H1 (cell line): ENCODE data around the gene NEK9. TPM values are rescaled to one million over a fixed set of nuclear protein-coding genes. Genes with fewer than 3 reads are reported as not detected.

Source experiments
- CTCF ChIA-PET: fragments of 300-600 bp; sonication (Branson Sonifier 250); formaldehyde crosslinking; loops from one replicate; lab custom pipeline; 2021; ENCODE audit not compliant: partially characterized antibody; lab: Charles Lee
- POLR2A ChIA-PET: fragments of 300-600 bp; sonication (Branson Sonifier 250); formaldehyde crosslinking; loops from one replicate; lab custom pipeline; 2021; ENCODE audit warnings: inconsistent platforms; ENCODE audit not compliant: partially characterized antibody; lab: Charles Lee
- DNase-seq, 2 experiments: peaks; one replicate each; pipeline versions ENCODE4 v3.0.0 to v3.0.0-alpha.2; 2010 to 2022; ENCODE audit warnings: low spot score in 2 of 2, low read depth in 1 of 2, mixed read lengths in 1 of 2
- FAIRE-seq: peaks from 2 replicates; lab custom pipeline; 2011; peaks lifted over from hg19 to GRCh38; lab: Jason Lieb, UNC
- H2AFZ ChIP-seq: 2 replicates; pipeline ENCODE4 v1.8.1; 2012; ENCODE audit warnings: low read length, inconsistent platforms
- H2AK5ac ChIP-seq: 2 replicates; pipeline ENCODE4 v1.6.1; 2013; ENCODE audit warnings: low read depth, low read length
- H2BK120ac ChIP-seq: replicated peaks from 2 replicates; pipeline ENCODE3; 2013; ENCODE audit warnings: low read depth, low read length, inconsistent platforms
- H2BK12ac ChIP-seq: 2 replicates; pipeline ENCODE4 v1.6.1; 2013; ENCODE audit warnings: low read depth, low read length
- H2BK15ac ChIP-seq: 2 replicates; pipeline ENCODE4 v1.6.1; 2013; ENCODE audit warnings: low read length
- H2BK20ac ChIP-seq: 2 replicates; pipeline ENCODE4 v1.6.1; 2013; ENCODE audit warnings: low read length
- H2BK5ac ChIP-seq: 2 replicates; pipeline ENCODE4 v1.6.1; 2013; ENCODE audit warnings: low read depth, low read length
- H3K14ac ChIP-seq: 2 replicates; pipeline ENCODE4 v1.6.1; 2013; ENCODE audit warnings: inconsistent platforms; ENCODE audit not compliant: insufficient read length
- H3K18ac ChIP-seq: 2 replicates; pipeline ENCODE4 v1.6.1; 2013; ENCODE audit warnings: low read length; ENCODE audit errors: extremely low read depth
- H3K23ac ChIP-seq: 2 replicates; pipeline ENCODE4 v1.6.1; 2013; ENCODE audit warnings: inconsistent platforms; ENCODE audit not compliant: insufficient read length
- H3K23me2 ChIP-seq: 2 replicates; pipeline ENCODE4 v1.6.1; 2013; ENCODE audit warnings: low read depth, low read length
- H3K27ac ChIP-seq: 2 replicates; pipeline ENCODE4 v1.6.1; 2011; ENCODE audit warnings: low read depth, low read length, inconsistent platforms
- H3K27me3 ChIP-seq, 4 experiments: replicated peaks in 1 of 4; 1 replicate in 1 of 4; 2 replicates in 3 of 4; pipeline versions ENCODE4 v1.6.1 to v1.8.1; 2011 to 2013; ENCODE audit warnings: low read length in 3 of 4, mild to moderate bottlenecking in 3 of 4, inconsistent platforms in 2 of 4, mixed read lengths in 2 of 4, moderate library complexity in 1 of 4; ENCODE audit not compliant: control insufficient read depth in 3 of 4, insufficient read depth in 3 of 4; ENCODE audit errors: extremely low read depth in 1 of 4
- H3K36me3 ChIP-seq, 4 experiments: 2 replicates each; pipeline versions ENCODE4 v1.6.1 to v1.8.1; 2011 to 2013; ENCODE audit warnings: mild to moderate bottlenecking in 4 of 4, low read length in 3 of 4, moderate library complexity in 2 of 4, control low read depth in 1 of 4, inconsistent platforms in 1 of 4; ENCODE audit not compliant: insufficient read depth in 4 of 4, control insufficient read depth in 2 of 4
- H3K4ac ChIP-seq: replicated peaks from 2 replicates; pipeline ENCODE3; 2013; ENCODE audit warnings: low read length, low read depth, mixed read lengths, inconsistent platforms; ENCODE audit not compliant: insufficient read length
- H3K4me1 ChIP-seq, 4 experiments: replicated peaks in 1 of 4; 1 replicate in 1 of 4; 2 replicates in 3 of 4; pipeline versions ENCODE4 v1.6.1 to v1.8.1; 2011 to 2013; ENCODE audit warnings: low read length in 3 of 4, inconsistent platforms in 2 of 4, mixed read lengths in 1 of 4; ENCODE audit not compliant: insufficient read depth in 4 of 4, control insufficient read depth in 3 of 4
- H3K4me2 ChIP-seq, 2 experiments: 2 replicates each; pipeline versions ENCODE4 v1.6.1 to v1.8.1; 2011 to 2013; ENCODE audit warnings: low read depth in 2 of 2, low read length in 2 of 2, control low read depth in 1 of 2, inconsistent platforms in 1 of 2, mild to moderate bottlenecking in 1 of 2; ENCODE audit not compliant: insufficient read depth in 1 of 2
- H3K4me3 ChIP-seq, 4 experiments: fragments of 200-600, 300-600 bp in 1 of 4; sonication (generic), shearing (Covaris generic), sonication (Bioruptor Twin) in 1 of 4; 2 replicates each; pipeline versions ENCODE4 v1.5.1 to v1.8.1; 2011 to 2016; ENCODE audit warnings: low read length in 4 of 4, low read depth in 3 of 4, control low read depth in 2 of 4, inconsistent platforms in 2 of 4, mild to moderate bottlenecking in 2 of 4, mixed read lengths in 1 of 4, moderate library complexity in 1 of 4; ENCODE audit not compliant: insufficient read depth in 2 of 4; ENCODE audit errors: extremely low read depth in 1 of 4
- H3K56ac ChIP-seq: replicated peaks from 2 replicates; pipeline ENCODE3; 2013; ENCODE audit warnings: low read depth, mild to moderate bottlenecking, mixed read lengths, low read length, inconsistent platforms; ENCODE audit not compliant: insufficient read length
- H3K79me1 ChIP-seq: 2 replicates; pipeline ENCODE4 v1.6.1; 2013; ENCODE audit warnings: low read depth, low read length, control low read depth
- H3K79me2 ChIP-seq, 2 experiments: 2 replicates each; pipeline versions ENCODE4 v1.6.1 to v1.8.1; 2012 to 2013; ENCODE audit warnings: low read length in 2 of 2, mild to moderate bottlenecking in 2 of 2, inconsistent platforms in 1 of 2; ENCODE audit not compliant: insufficient read depth in 2 of 2, control insufficient read depth in 1 of 2
- H3K9ac ChIP-seq, 4 experiments: replicated peaks in 1 of 4; 1 replicate in 1 of 4; 2 replicates in 3 of 4; pipeline versions ENCODE4 v1.6.1 to v1.8.1; 2011 to 2013; ENCODE audit warnings: low read depth in 3 of 4, low read length in 3 of 4, control low read depth in 2 of 4, mild to moderate bottlenecking in 2 of 4, moderate library complexity in 2 of 4, inconsistent platforms in 1 of 4; ENCODE audit errors: extremely low read depth in 1 of 4
- H3K9me3 ChIP-seq, 2 experiments: 2 replicates each; pipeline versions ENCODE4 v1.6.1 to v1.8.1; 2012 to 2013; ENCODE audit warnings: mild to moderate bottlenecking in 2 of 2, moderate library complexity in 2 of 2, control low read depth in 1 of 2, inconsistent platforms in 1 of 2, low read depth in 1 of 2, low read length in 1 of 2, mixed read lengths in 1 of 2; ENCODE audit not compliant: insufficient read depth in 2 of 2
- H4K20me1 ChIP-seq, 2 experiments: replicated peaks in 1 of 2; 2 replicates each; pipeline versions ENCODE3 to v1.8.1; 2011 to 2013; ENCODE audit warnings: inconsistent platforms in 2 of 2, low read length in 2 of 2, mild to moderate bottlenecking in 1 of 2; ENCODE audit not compliant: insufficient read depth in 2 of 2, control insufficient read depth in 1 of 2
- H4K5ac ChIP-seq: 2 replicates; pipeline ENCODE4 v1.6.1; 2013; ENCODE audit warnings: low read length, low read depth, mixed read lengths, inconsistent platforms; ENCODE audit not compliant: insufficient read length
- H4K8ac ChIP-seq: 2 replicates; pipeline ENCODE4 v1.8.0; 2013; ENCODE audit warnings: mild to moderate bottlenecking, moderate library complexity, low read length, inconsistent platforms; ENCODE audit not compliant: insufficient read depth; ENCODE audit errors: extremely low read depth
- H4K91ac ChIP-seq: replicated peaks from 2 replicates; pipeline ENCODE3; 2013; ENCODE audit warnings: low read length, mixed read lengths, inconsistent platforms; ENCODE audit not compliant: insufficient read length
- ATF3 ChIP-seq: IDR thresholded peaks from 2 replicates; pipeline ENCODE4 v1.6.1; 2011; ENCODE audit warnings: low read depth, mild to moderate bottlenecking, low read length; ENCODE audit not compliant: insufficient read depth
- BACH1 ChIP-seq: IDR thresholded peaks from 2 replicates; pipeline ENCODE4 v1.6.1; 2012; ENCODE audit warnings: low read length, improper control_type of control experiment
- BRCA1 ChIP-seq: IDR thresholded peaks from 2 replicates; pipeline ENCODE4 v1.6.1; 2012; ENCODE audit warnings: low read depth, low read length, improper control_type of control experiment
- CBX8 ChIP-seq: fragments of 300-800, 300-1000 bp; sonication (generic); IDR thresholded peaks from 2 replicates; pipeline ENCODE4 v1.7.1; 2016; ENCODE audit warnings: low read depth, low read length, borderline replicate concordance
- EP300 ChIP-seq, 2 experiments: IDR thresholded peaks; 1 replicate in 1 of 2; 2 replicates in 1 of 2; pipeline ENCODE4 v1.6.1; 2011 to 2012; ENCODE audit warnings: low read depth in 2 of 2, low read length in 2 of 2, mild to moderate bottlenecking in 2 of 2, borderline replicate concordance in 1 of 2, inconsistent platforms in 1 of 2, moderate library complexity in 1 of 2
- GTF2F1 ChIP-seq: IDR thresholded peaks from 2 replicates; pipeline ENCODE4 v1.6.1; 2012; ENCODE audit warnings: low read depth, low read length, improper control_type of control experiment, borderline replicate concordance
- JUND ChIP-seq: IDR thresholded peaks from 2 replicates; pipeline ENCODE4 v1.6.1; 2011; ENCODE audit warnings: mild to moderate bottlenecking, improper control_type of control experiment, low read length
- KDM5A ChIP-seq: fragments of 200-600 bp; IDR thresholded peaks from 2 replicates; pipeline ENCODE4 v1.7.1; 2012; ENCODE audit warnings: mild to moderate bottlenecking, low read length, inconsistent platforms, mixed read lengths
- MAFK ChIP-seq: IDR thresholded peaks from 2 replicates; pipeline ENCODE4 v1.6.1; 2012; ENCODE audit warnings: low read depth, mild to moderate bottlenecking, improper control_type of control experiment, low read length
- RBBP5 ChIP-seq: IDR thresholded peaks from 2 replicates; pipeline ENCODE4 v1.7.1; 2012; ENCODE audit warnings: low read depth, mild to moderate bottlenecking, inconsistent platforms, low read length, moderate library complexity, borderline replicate concordance
- SP4 ChIP-seq: IDR thresholded peaks from 2 replicates; pipeline ENCODE4 v1.6.1; 2012; ENCODE audit warnings: low read length, inconsistent platforms
- TAF1 ChIP-seq: IDR thresholded peaks from 2 replicates; pipeline ENCODE4 v1.6.1; 2011; ENCODE audit warnings: mild to moderate bottlenecking, low read depth, low read length
- TCF12 ChIP-seq: IDR thresholded peaks from 2 replicates; pipeline ENCODE4 v1.6.1; 2011; ENCODE audit warnings: low read depth, mild to moderate bottlenecking, low read length
- ZNF274 ChIP-seq: IDR thresholded peaks from 2 replicates; pipeline ENCODE4 v1.7.0; 2012; ENCODE audit warnings: low read length, borderline replicate concordance; ENCODE audit errors: extremely low read depth
- WGBS, 2 experiments: shearing (Covaris generic) in 1 of 2; methylation state at CpG; one replicate each; pipeline versions ENCODE4 v1.1.6 to v1.1.7; 2013 to 2015; ENCODE audit warnings: low lambda C conversion rate in 2 of 2, mixed read lengths in 2 of 2, inconsistent platforms in 1 of 2, low coverage in 1 of 2, missing lambda C conversion rate in 1 of 2; ENCODE audit not compliant: insufficient replicate concordance in 2 of 2, insufficient coverage in 1 of 2, insufficient read length in 1 of 2; ENCODE audit errors: extremely low coverage in 1 of 2, missing lambda C conversion rate in 1 of 2; 5-methylcytosine and 5-hydroxymethylcytosine counted together
- polyA plus RNA-seq, 7 experiments: library from polyadenylated mRNA; depleted of rRNA in 3 of 7; stranded (reverse) in 5 of 7; unstranded in 2 of 7; fragments of >200 nt in 5 of 7; fragments of 200-250 nt in 2 of 7; gene quantifications; 1 replicate in 5 of 7; 2 replicates in 1 of 7; 4 replicates in 1 of 7; pipeline versions ENCODE4 v1.2.1 to v1.2.3, GENCODE V29; 2011 to 2013; ENCODE audit warnings: missing spikeins in 2 of 7, mixed read lengths in 2 of 7
- total RNA-seq: library from RNA; stranded (reverse); fragmentation: NEBNext Ultra II Directional; extraction: Animal tissue kit (Norgen Biotek cat#: 25700); gene quantifications from 2 replicates; pipeline ENCODE4 v1.2.1, GENCODE V29; 2021

Gene NEK9
- total and polyA plus RNA-seq, 2 of the 8 experiments (the other 6 are each of a cell fraction or from before 2014, with no cell fraction given): 16.0 to 43.6 TPM

- Histone ChIP-seq H4K91ac (no peak overlapping the region), H3K27ac (no peak overlapping the region), H3K23me2 (no peaks in the 10 kb centered on the region), H2BK120ac (no peak overlapping the region), H2BK20ac (no peak overlapping the region), H3K9me3 (no peaks in the 10 kb centered on the region), H3K4ac (no peak overlapping the region), H3K23ac (no peak overlapping the region), H3K18ac (no peak overlapping the region), H3K56ac (no peak overlapping the region), H3K9ac (no peak overlapping the region), H2BK15ac (no peak overlapping the region), H2AK5ac (no peak overlapping the region), H4K8ac (no peak overlapping the region), H2AFZ (no peak overlapping the region), H3K4me2 (no peak overlapping the region), H3K4me3 (no peak overlapping the region), H2BK5ac (no peak overlapping the region), H3K27me3 (no peaks in the 10 kb centered on the region), H3K4me1 (peaks cover 0 to 3% (median 0%) of the 10 kb centered on the region in 4 experiments; a peak in 3 of 7 replicates), H2BK12ac (no peak overlapping the region), H3K14ac (no peak overlapping the region), H4K5ac (no peak overlapping the region), H3K79me1 (no peaks in the 10 kb centered on the region; the same call in 1 of the 2 replicates), H3K79me2 (peaks cover 4 to 52% of the 10 kb centered on the region in 2 experiments; a peak in 3 of 4 replicates), H3K36me3 (no peaks in the 10 kb centered on the region; a peak in 3 of 8 replicates), H4K20me1 (peaks cover 2 to 6% of the 10 kb centered on the region in 2 experiments)
- DNase-seq (no peak), FAIRE-seq (no peak)
- 95% methylated on average over 1 of the region's 1 CpG; no CpG with 5 or more reads in 1 of the 2 experiments for WGBS, 2 experiments
- ChIA-PET CTCF (interaction anchor here (1.4 to 3.7 kb wide), 2 partner anchors 14 to 140 kb away, joined by 4 to 14 read pairs; no protein-coding TSS in a partner anchor), POLR2A (interaction anchor here (1.2 to 1.4 kb wide), 2 partner anchors 13 to 28 kb away, joined by 3 read pairs; no protein-coding TSS in a partner anchor)
- TF ChIP-seq JUND: no peak
- no peak for TF ChIP-seq GTF2F1
- TF ChIP-seq TAF1: no peak
- TF ChIP-seq TCF12: no peak
- no peak for TF ChIP-seq ZNF274
- no peak for TF ChIP-seq BACH1
- no peak for TF ChIP-seq ATF3
- no peak for TF ChIP-seq SP4
- TF ChIP-seq CBX8: no peak
- TF ChIP-seq RBBP5: no peak
- TF ChIP-seq KDM5A: no peak
- TF ChIP-seq MAFK: no peak
- no peak for TF ChIP-seq EP300 (IDR thresholded peaks at IDR 0.05; ENCODE audit: borderline replicate concordance in 1 of 2, low read depth in 2 of 2, low read length in 2 of 2)
- TF ChIP-seq BRCA1: no peak
Observed at GRCh38 chr14:75156111-75156510, 29.3 kb upstream of the NEK9 start.
